NCI-H748 (cell line): Measurements from ENCODE around the gene MLLT6.

ENCODE experiments used
- DNase-seq: peaks from one replicate; lab custom pipeline; 2025; ENCODE audit not compliant: unreplicated experiment; lab: John Stamatoyannopoulos, UW

MLLT6 gene

GRCh38 chr17:38741461-38741860 lies 36.4 kb downstream of the MLLT6 start:
- DNase-seq, result no peak

- no peak for DNase-seq
Observed at GRCh38 chr17:38741921-38742410, 36.9 kb downstream of the MLLT6 start.

GRCh38 chr17:38742411-38743308 lies 37.6 kb downstream of the MLLT6 start:
- peak; percentile 72 for DNase-seq

GRCh38 chr17:38743556-38744171 lies 38.6 kb downstream of the MLLT6 start:
- no peak for DNase-seq

GRCh38 chr17:38745545-38745944 lies 40.5 kb downstream of the MLLT6 start:
- DNase-seq, result peak; percentile 68

- DNase-seq, result peak; percentile 34
Observed at GRCh38 chr17:38746004-38746848, 41.2 kb downstream of the MLLT6 start.

- DNase-seq, result peak; percentile 41
Observed at GRCh38 chr17:38746849-38747462, 41.9 kb downstream of the MLLT6 start.

GRCh38 chr17:38747463-38748148 lies 42.5 kb downstream of the MLLT6 start:
- peak; percentile 56 for DNase-seq

- peak; percentile 95 for DNase-seq
Observed at GRCh38 chr17:38748149-38748891, 43.2 kb downstream of the MLLT6 start, which contains the start of gene PCGF2. Gene PCGF2 (minus strand): TSS chr17:38748336. CDS start chr17:38740402, 7,934 bp downstream.

GRCh38 chr17:38748892-38749222 lies 43.8 kb downstream of the MLLT6 start:
- no peak for DNase-seq

- peak; percentile 87 for DNase-seq
Observed at GRCh38 chr17:38749223-38750043, 44.4 kb downstream of the MLLT6 start.

GRCh38 chr17:38750044-38750311 lies 44.9 kb downstream of the MLLT6 start:
- DNase-seq, result no peak

- DNase-seq, result peak; percentile 83
Observed at GRCh38 chr17:38750312-38751121, 45.4 kb downstream of the MLLT6 start.

- DNase-seq, result peak; percentile 67
Observed at GRCh38 chr17:38751144-38751807, 46.2 kb downstream of the MLLT6 start.

GRCh38 chr17:38751808-38752307 lies 46.8 kb downstream of the MLLT6 start:
- peak; percentile 87 for DNase-seq

- DNase-seq, result peak; percentile 99
Observed at GRCh38 chr17:38752308-38753070, 47.4 kb downstream of the MLLT6 start, which contains the start of gene PSMB3. Gene PSMB3 (plus strand): TSS chr17:38752741. CDS start chr17:38752827, 86 bp downstream.
